ENCODE results near the gene NME7. TPM values are rescaled to one million over a fixed set of nuclear protein-coding genes. Genes with fewer than 3 reads are reported as not detected.

The NME7 gene
- total RNA-seq, 1 experiment from 2014 or later: 21.8 TPM

GRCh38 chr1:169132512-169133227 lies 234.9 kb downstream of the NME7 start:
- TF ChIP-seq POLR2AphosphoS5 (IDR thresholded peaks at IDR 0.05; ENCODE audit: low read depth, low read length) (no peak), JUND (IDR thresholded peaks at IDR 0.05) (no peak), SIN3A (IDR thresholded peaks at IDR 0.05; ENCODE audit: low read depth) (no peak), ZNF274 (IDR thresholded peaks at IDR 0.05; ENCODE audit: low read depth, low read length) (no peak), MAX (IDR thresholded peaks at IDR 0.05) (no peak), CTCF (IDR thresholded peaks at IDR 0.05 in 2 of 3, conservative IDR thresholded peaks at IDR 0.05 in 1 of 3; ENCODE audit: borderline replicate concordance in 1 of 3, insufficient read depth in 1 of 3, low read depth in 2 of 3, low read length in 2 of 3) (no peak), YY1 (IDR thresholded peaks at IDR 0.05; ENCODE audit: extremely low read depth, insufficient replicate concordance, low read depth, low read length) (no peak), ZBTB33 (IDR thresholded peaks at IDR 0.05; ENCODE audit: extremely low read depth, insufficient replicate concordance, low read length) (no peak), EZH2phosphoT487 (IDR thresholded peaks at IDR 0.05; ENCODE audit: borderline replicate concordance) (no peak), ELF1 (IDR thresholded peaks at IDR 0.05; ENCODE audit: borderline replicate concordance, low read depth) (no peak), FOSL1 (IDR thresholded peaks at IDR 0.05; ENCODE audit: low read depth) (no peak), REST (IDR thresholded peaks at IDR 0.05; ENCODE audit: low read depth) (no peak), CBX3 (IDR thresholded peaks at IDR 0.05; ENCODE audit: low read depth) (no peak)
- Histone ChIP-seq H3K79me2 (ENCODE audit: insufficient read depth, low read length) (peaks cover 6% of the 10 kb centered on the region; the same call in 1 of the 2 replicates), H3K27me3 (ENCODE audit: insufficient read depth, low read length) (no peaks in the 10 kb centered on the region), H3K9ac (ENCODE audit: low read length) (no peak overlapping the region), H3K4me1 (ENCODE audit: control insufficient read depth in 1 of 2, insufficient read depth in 2 of 2, low read length in 2 of 2) (peaks cover 0 to 18% of the 10 kb centered on the region in 2 experiments; a peak in 2 of 4 replicates), H4K20me1 (ENCODE audit: insufficient read depth) (no peaks in the 10 kb centered on the region), H3K4me2 (ENCODE audit: low read length) (peak overlapping the region; percentile 7; the same call in 1 of the 2 replicates), H3K4me3 (replicated peaks in 1 of 2; ENCODE audit: low read depth in 1 of 2, low read length in 2 of 2) (no peak overlapping the region), H3K36me3 (ENCODE audit: control insufficient read depth in 1 of 2, insufficient read depth in 2 of 2, low read length in 2 of 2) (peaks cover 18 to 41% of the 10 kb centered on the region in 2 experiments; a peak in 2 of 4 replicates), H3K9me2 (ENCODE audit: insufficient read depth) (no peaks in the 10 kb centered on the region), H3K27ac (ENCODE audit: low read depth, low read length) (no peak overlapping the region), H3K9me3 (ENCODE audit: control insufficient read depth in 1 of 2, insufficient read depth in 1 of 2, low read depth in 1 of 2, low read length in 2 of 2) (no peaks in the 10 kb centered on the region), H2AFZ (ENCODE audit: low read depth, low read length, poor library complexity, severe bottlenecking) (no peak overlapping the region)
- no TSS peak for BruUV-seq (replicated peaks)
- POLR2A ChIA-PET: no interaction called here
- DNase-seq (ENCODE audit: low read depth, low spot score) (no peak), ATAC-seq (no peak; the same call in 1 of the 2 replicates)
- intact Hi-C loops (cut with micrococcal nuclease): loop anchor here (5.0 kb wide), 2 partner anchors 215 to 530 kb away; no protein-coding TSS in a partner anchor
- CTCF ChIA-PET: interaction anchor here (1.2 kb wide), 1 partner anchor 527 kb away, joined by 3 read pairs; no protein-coding TSS in a partner anchor
- RAD21 ChIA-PET (ENCODE audit: low non-redundant PET in 1 of 2, low total read pairs in 2 of 2, uncharacterized antibody in 2 of 2, unreplicated experiment in 2 of 2): no interaction called here
